ENCODE measurements around the gene SPSB1. TPM values are rescaled to one million over a fixed set of nuclear protein-coding genes. Genes with fewer than 3 reads are reported as not detected.

SPSB1 gene
- total RNA-seq, 1 donor from 2014 or later, result 16.8 TPM

- DNase-seq (ENCODE audit: low read depth), result no peak
These were observed 14.0 kb upstream of the SPSB1 start for GRCh38 chr1:9278585-9279153.

DNA sequence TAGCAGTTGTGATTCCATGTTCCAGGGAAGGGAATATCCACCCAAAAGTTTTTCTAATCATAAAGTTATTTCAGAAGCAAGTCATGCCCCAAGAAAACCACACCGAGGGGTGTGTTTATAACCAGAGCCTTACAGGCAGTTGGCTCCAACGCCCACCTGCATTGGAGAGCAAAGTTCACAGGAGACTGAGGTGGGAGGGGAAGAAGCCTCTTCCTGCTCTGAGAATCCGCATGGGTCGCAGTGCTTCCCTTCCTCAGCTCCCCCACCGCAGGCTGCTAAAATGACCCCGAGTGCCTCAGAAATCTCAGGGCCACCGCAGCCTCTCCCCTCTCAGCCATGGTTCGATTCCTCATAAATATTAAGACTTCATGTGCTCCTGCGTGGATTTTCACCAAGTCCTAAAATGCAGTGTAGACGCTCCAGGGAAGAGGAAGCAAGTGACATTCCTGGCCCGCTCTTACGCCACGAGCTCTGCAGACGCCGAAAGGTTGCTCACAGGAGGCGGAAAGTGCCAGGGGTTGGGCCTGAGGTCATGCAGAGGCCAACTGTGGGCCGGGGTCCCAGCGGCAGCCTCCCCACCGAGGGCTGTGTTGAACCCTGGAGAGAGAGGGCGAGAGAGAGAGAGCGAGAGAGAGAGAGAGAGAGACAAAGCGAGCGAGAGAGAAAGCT, 13.4 kb upstream of the SPSB1 start:
- DNase-seq (ENCODE audit: low read depth), result no peak

- peak; percentile 95 for DNase-seq (ENCODE audit: low read depth)
These were observed 12.5 kb upstream of the SPSB1 start for GRCh38 chr1:9280015-9280860.

DNA sequence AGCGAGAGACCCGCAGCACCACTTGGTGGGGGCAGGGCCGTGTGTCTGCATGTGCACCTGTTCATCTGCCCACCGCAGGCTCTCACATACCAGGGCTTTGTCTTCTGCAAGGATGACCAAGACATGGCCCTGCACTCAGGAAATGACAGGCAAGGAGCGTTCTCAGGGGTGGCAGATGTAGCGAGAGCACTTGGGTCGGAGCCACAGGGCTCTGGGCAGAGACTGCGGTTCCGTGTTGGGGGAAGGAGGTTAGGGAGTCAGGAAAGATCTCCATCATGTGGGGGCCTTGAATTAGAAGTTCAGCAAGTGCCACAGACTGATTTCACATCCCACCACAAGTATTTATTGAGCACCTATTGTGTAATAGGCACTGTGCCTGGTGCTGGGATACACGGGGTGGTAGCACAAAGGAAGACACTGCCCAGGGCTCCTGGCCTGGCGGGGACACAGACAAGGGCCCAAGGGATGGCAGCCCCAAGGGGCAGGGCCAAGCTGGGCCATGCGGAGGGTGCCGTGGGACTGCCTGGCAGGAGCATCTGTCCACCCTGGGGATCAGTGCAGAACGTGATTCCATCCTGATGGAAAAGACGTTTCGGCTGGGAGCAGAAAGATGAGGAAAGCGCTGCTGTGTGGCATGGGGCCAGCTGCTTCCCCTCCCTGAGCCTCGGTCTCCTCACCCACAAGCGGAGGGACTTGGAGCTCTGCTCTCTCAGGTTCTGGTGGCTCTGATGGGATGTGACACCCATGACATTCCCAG, 11.4 kb upstream of the SPSB1 start:
- DNase-seq (ENCODE audit: low read depth), result peak; percentile 93

DNA sequence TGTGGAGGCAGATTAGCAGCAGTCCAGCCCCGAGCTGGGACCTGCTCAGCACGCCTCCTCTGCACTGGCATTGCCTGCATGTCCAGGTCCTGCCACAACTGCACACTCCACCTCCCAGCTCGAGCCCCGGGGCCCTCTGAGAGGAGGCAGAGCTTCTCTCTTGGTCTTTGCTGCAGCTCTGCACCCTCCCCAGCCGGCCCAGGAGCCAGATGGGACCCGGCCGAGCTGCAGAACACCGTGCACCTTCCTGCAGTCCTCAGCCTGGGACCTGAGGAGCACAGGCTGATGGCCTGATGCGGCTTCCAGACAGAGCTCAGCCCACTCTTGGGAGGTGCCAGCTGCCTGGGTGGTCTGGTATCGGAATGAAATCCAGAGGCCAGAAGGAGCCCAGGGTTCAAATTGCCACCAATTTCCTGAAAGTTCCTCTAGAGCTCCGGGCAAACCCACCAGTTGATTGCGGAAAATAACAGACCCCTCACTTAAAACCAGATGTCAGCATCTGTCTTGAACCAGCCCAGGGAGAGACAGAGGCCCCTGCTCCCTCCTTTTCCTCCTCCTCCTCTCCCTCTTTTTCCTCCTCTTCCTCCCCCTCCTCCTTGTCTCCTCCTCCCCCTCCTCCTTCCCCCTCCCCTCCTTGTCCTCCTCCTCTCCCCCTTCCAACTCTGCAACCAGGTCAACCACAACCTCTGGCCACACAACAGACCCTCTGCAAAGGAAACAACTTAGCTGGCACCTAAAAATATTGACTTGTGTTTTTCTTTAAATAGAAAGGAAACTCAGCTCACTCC, 10.6 kb upstream of the SPSB1 start:
- DNase-seq (ENCODE audit: low read depth), result no peak

DNA sequence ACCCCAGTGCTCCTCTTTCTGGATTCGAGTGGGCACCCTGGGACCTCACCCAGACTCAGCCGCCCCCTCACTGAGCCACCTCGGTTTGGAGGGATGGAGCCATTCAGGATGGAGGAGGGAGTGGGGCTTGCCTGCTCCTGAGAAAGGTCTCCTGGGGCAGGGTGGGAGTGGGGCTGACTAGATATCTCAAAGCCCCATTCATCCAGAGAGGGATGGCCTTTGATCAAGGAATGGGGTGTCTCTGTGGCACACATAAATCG, 10.1 kb upstream of the SPSB1 start:
- no peak for DNase-seq (ENCODE audit: low read depth)

DNA sequence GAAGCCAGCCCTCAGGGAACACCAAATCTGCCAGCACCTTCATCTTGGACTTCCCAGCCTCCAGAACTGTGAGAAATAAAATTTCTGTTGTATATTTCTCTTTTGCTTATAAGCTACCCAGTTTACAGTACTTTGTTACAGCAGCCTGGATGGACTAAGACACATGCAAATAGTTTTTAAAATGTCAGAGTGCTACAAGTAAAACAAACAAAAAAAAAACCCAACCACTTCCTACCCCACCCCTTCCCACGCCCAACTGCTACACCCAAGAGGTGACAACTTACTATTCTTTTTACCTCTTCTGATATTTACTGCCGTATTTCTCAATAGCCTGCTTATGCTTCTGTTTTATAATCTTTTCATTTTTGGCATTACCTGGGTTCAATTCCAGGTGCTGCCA, 8.6 kb upstream of the SPSB1 start:
- DNase-seq (ENCODE audit: low read depth), result no peak

DNA sequence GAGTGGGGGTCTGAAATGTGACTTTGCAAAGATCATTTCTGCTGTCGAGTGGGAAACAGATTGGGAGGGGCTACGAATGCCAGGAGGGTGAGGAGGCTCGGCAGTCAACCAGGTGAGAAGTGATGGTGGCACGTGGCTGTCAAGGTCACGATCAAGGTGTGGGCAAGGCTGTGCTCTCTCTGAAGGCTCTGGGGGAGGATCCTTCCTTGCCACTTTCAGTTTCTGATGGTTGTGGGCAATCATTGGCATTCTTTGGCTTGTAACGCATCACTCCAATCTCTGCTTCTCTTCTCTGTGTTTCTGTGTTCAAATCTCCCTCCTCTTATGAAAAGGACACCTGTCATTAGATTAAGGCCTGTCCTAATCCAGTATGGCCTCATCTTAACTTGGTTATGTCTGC, 6.1 kb upstream of the SPSB1 start:
- DNase-seq (ENCODE audit: low read depth), result no peak

GRCh38 chr1:9289090-9289534, 3.6 kb upstream of the SPSB1 start:
- DNase-seq (ENCODE audit: low read depth), result peak; percentile 77

- DNase-seq (ENCODE audit: low read depth), result peak; percentile 49
These were observed 2.8 kb upstream of the SPSB1 start for GRCh38 chr1:9289711-9290485.

- DNase-seq (ENCODE audit: low read depth), result no peak
These were observed 757 bp upstream of the SPSB1 start for GRCh38 chr1:9291914-9292360.

DNA sequence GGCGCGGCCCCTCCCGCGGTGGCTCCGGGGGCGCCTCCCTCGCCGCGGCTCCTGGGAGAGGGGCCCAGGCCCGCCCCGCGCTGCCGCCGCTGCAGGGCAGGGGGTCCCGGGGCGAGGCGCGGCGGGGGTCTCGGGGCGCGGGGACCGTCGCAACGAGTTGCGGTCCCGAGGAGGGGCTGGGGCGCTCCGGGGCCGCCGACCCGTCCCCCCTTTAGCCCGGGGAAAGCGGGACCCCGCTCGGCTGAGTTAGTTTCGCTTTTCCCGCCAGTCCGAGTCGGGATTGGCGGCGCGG, 493 bp downstream of the SPSB1 start:
- DNase-seq (ENCODE audit: low read depth), result no peak

DNA sequence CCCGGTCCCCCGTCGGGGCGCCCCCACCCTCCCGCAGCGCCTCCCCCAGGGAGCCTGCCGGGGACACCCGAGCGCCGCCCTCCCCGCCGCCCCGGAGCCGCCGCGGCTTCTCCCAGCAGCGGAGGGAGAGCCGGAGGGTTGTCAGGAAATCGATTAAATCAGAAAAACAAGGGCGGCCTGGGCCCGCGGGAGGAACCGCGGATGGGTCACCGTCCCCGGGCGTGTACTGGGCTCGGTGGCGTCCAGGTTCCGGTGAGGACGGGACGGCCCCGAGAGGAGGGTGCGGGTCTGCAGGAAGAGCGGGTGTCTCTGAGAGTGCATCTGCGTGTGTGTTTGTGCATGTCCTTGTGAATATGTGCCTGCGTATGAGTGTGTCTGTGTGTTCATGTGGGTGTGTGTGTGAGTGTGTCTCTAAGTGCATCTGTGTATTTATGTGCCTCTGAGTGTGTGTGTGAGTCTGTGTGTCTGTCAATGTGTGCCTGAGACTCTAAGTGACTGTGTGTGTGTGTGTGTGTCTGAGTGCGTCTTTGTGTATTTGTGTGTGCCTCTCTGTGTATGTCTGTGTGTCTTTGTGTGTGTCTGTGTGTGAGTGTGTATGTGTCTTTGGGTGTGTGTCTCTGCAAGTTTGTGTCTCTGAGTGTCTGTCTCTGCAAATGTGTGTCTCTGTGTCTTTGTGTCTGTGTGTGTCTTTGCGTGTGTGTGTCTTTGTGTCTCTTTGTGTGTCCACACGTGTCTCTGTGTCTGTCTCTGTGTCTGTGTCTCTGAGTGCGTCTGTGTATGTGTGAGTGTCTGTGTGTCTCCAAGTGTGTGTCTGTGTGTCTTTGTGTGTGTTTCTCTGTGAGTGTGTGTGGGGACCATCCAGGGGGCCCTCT, 1.1 kb downstream of the SPSB1 start:
- peak; percentile 63 for DNase-seq (ENCODE audit: low read depth)

- DNase-seq (ENCODE audit: low read depth), result peak; percentile 84
These were observed 1.7 kb downstream of the SPSB1 start for GRCh38 chr1:9294405-9294773.

GRCh38 chr1:9294910-9295636, 2.4 kb downstream of the SPSB1 start:
- peak; percentile 77 for DNase-seq (ENCODE audit: low read depth)

DNA sequence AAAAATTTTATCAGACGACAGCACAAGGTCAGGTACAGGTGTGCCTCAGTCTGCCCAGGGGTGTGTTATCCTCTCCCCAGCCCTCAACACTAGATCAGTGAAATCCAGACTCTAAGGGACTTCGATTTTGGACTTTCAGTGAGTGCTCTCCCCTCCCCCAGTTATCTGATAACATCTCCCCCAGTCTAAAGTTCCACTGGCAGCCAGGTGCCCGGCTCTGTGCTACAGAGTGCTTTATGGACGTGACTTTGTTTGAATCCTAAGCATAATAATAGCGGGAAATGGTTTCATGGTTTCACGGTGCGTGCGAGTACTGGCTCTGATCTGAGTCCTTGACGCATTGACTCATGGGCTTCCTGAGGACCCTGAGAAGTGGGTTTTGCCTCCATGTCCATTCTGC, 3.2 kb downstream of the SPSB1 start:
- no peak for DNase-seq (ENCODE audit: low read depth)

- peak; percentile 70 for DNase-seq (ENCODE audit: low read depth)
These were observed 4.2 kb downstream of the SPSB1 start for GRCh38 chr1:9296850-9297249.

DNA sequence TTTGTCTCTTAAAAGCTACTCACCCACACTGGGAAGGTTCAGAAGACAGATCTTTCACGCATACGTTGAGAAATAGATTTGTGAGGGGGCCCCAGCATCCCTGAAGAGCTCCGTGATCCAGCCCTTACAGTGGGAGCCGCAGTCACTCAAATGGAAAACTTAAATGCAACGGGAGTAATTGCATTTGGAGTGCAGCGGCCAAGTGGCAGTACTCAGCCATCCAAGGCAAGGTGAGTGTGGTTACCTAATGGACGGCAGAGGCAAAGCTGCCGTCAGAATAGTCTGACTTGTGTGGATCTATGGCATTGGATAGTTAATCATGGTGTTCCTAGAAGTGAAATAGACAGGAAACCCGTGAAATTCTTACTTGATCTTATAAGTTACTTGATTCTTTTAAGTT, 5.1 kb downstream of the SPSB1 start:
- DNase-seq (ENCODE audit: low read depth), result no peak

DNA sequence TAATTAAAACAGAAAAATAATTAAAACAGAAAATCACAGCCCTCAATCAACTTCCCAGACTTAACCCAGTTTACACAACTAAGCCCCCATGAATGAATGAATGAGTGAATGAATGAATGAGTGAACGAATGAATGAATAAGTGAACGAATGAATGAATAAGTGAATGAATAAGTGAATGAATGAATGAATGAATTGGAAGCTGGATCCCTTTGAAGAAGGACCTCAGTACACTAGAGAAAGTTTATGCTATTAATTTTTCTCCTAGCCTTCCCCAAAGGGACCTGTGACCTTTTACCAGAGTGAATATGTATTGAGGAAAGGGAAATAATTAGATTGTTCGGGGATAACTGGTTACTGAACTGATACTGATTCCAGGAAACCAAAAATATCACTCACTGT, 5.6 kb downstream of the SPSB1 start:
- DNase-seq (ENCODE audit: low read depth), result no peak
